GM08714 (cell line): ENCODE data around the gene PRAMEF8.
"Not testable (repeated sequence)": the region's sequence is repeated elsewhere in the genome, so short reads cannot be mapped to it uniquely, and the experiment has no call there.

Source experiments
- H3K4me3 ChIP-seq: fragments of 200-500 bp; sonication (Bioruptor generic); 2 replicates; pipeline ENCODE4 v1.5.1; 2014; ENCODE audit warnings: mild to moderate bottlenecking, low read length, inconsistent platforms

PRAMEF8 gene

DNA sequence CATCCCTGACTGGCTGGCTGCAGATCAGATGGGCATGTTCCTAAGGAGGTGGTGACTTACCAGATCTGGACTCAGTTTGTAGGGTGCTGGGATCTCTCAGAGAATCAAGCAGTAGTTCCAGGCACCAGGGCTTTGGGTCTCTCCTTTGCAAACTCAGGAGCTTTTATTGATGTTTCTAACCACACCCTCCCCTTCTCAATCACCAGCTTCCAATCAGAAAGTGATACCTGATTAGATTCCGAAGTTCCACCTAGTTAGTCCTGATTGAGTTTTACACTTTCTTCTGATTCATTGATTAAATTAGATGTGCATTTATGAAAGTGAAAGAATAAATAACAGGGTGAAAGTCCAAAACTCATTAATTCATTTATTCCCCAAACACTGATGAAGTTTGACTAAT is at the start of gene PRAMEF8:
Gene PRAMEF8 (minus strand): TSS at position 101 of the 400 bp plus-strand sequence. CDS start 1,046 bp downstream, outside the sequence.
- H3K4me3 ChIP-seq: not testable (repeated sequence)

DNA sequence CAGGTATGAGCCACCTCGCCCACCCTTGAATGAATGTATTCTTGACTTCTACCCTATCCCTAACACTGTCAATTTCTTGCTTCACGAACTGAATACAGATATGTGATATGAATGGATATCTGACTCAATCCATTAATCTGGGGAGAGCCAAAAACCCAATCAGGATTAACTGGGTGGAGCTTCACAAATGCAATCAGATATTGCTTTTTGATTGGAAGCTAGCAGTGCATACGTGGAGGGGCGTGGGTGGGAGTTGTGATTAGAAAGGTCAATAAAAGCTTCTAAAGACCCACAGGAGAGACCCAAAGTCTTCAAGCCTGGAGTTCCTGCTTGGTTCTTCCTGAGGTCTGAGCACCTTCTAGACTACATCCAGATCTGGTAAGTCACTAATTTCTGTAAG is 30.3 kb upstream of the PRAMEF8 start, which contains the start of gene PRAMEF15:
Gene PRAMEF15 (plus strand): TSS at position 301 of the 400 bp plus-strand sequence. CDS start 2,827 bp downstream, outside the sequence.
- not testable (repeated sequence) for H3K4me3 ChIP-seq

- not testable (repeated sequence) for H3K4me3 ChIP-seq
Observed at GRCh38 chr1:13303239-13303638, 18.3 kb upstream of the PRAMEF8 start, which contains the start of gene PRAMEF33. TSS of gene PRAMEF33 (plus strand) at chr1:13303539. CDS start at chr1:13305955, 2,416 bp downstream.

GRCh38 chr1:13302197-13302596 is 17.3 kb upstream of the PRAMEF8 start:
- H3K4me3 ChIP-seq: not testable (repeated sequence)

GRCh38 chr1:13298699-13299098 is 13.8 kb upstream of the PRAMEF8 start:
- not testable (repeated sequence) for H3K4me3 ChIP-seq

DNA sequence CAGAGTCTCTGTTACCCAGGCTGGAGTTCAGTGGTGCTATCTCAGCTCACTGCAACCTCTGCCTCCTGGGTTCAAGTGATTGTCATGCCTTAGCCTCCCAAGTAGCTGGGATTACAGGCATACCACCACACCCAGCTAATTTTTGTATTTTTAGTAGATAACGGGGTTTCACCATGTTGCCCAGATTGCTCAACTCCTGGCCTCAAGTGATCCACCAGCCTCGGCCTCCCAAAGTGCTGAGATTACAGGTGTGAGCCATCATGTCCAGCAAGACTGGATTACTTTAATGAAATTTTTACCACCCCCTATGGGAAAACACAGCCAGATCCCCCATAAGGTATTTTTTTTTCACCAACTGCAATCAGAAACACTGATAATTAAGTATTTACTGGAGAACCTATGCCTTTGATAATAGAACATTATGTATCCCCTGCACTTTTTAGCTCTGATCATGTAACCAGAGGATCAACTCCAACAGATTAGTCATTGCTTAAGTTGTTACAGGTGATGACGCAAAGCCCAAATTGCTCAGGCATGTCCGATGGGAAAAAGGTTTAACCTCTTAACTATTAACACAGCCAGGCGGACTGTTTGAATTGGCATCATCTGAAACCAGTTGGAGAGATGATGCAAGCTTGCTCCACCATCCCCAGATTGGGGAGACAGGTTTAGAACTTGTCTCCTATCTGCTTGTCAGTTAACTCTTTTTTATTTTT is 12.4 kb upstream of the PRAMEF8 start:
- H3K4me3 ChIP-seq: not testable (repeated sequence)

- H3K4me3 ChIP-seq: not testable (repeated sequence)
Observed at GRCh38 chr1:13289030-13289429, 4.1 kb upstream of the PRAMEF8 start.

- not testable (repeated sequence) for H3K4me3 ChIP-seq
Observed at GRCh38 chr1:13279617-13280016, 5.3 kb downstream of the PRAMEF8 start.

DNA sequence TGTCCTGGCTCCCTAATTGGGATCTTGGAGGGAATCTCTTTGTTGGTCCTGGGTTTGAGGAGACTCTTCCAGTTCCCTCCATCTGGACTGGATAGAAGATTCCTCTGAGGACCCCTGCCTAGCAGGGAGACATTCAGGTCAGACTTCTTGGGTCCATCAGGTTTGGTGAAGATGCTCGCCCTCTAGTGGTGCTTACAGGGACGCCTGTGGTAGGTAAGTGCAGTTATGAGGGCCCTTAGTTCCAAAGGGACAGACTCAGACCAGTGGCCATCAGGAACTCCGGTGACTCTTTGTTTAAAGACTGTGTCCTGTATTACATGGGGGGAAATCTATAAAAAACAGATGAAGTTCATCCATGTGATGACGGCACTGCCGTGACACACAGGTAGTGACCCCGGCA is 7.9 kb downstream of the PRAMEF8 start:
- not testable (repeated sequence) for H3K4me3 ChIP-seq

- not testable (repeated sequence) for H3K4me3 ChIP-seq
Observed at GRCh38 chr1:13265124-13265523, 19.8 kb downstream of the PRAMEF8 start.

DNA sequence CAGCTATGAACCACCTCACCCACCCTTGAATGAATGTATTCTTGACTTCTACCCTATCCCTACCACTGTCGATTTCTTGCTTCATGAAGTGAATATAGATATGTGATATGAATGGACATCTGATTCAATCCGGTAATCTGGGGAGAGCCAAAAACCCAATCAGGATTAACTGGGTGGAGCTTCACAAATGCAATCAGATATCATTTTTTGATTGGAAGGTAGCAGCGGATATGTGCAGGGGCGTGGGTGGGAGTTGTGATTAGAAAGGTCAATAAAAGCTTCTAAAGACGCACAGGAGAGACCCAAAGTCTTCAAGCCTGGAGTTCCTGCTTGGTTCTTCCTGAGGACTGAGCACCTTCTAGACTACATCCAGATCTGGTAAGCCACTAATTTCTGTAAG is 31.0 kb downstream of the PRAMEF8 start, which contains the start of gene PRAMEF5:
Gene PRAMEF5 (plus strand): TSS at position 301 of the 400 bp plus-strand sequence. CDS start 5,071 bp downstream, outside the sequence.
- not testable (repeated sequence) for H3K4me3 ChIP-seq

- H3K4me3 ChIP-seq: not testable (repeated sequence)
Observed at GRCh38 chr1:13247122-13247521, 37.8 kb downstream of the PRAMEF8 start.

DNA sequence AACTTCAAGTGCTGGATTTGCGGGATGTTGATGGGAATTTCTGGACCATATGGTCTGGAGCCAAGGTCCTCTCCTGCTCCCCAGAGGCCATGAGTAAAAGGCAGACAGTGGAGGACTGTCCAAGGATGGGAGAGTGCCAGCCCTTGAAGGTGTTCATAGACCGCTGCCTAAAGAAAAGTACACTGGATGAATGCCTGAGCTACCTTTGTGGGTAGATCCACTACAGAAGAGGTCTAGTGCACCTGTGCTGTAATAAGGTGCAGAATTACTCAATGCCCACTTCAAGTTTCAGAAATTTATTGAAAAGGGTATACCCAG is 38.4 kb downstream of the PRAMEF8 start:
- not testable (repeated sequence) for H3K4me3 ChIP-seq

GRCh38 chr1:13245841-13246553 is 38.9 kb downstream of the PRAMEF8 start:
- not testable (repeated sequence) for H3K4me3 ChIP-seq

- H3K4me3 ChIP-seq: not testable (repeated sequence)
Observed at GRCh38 chr1:13243536-13244263, 41.2 kb downstream of the PRAMEF8 start.

DNA sequence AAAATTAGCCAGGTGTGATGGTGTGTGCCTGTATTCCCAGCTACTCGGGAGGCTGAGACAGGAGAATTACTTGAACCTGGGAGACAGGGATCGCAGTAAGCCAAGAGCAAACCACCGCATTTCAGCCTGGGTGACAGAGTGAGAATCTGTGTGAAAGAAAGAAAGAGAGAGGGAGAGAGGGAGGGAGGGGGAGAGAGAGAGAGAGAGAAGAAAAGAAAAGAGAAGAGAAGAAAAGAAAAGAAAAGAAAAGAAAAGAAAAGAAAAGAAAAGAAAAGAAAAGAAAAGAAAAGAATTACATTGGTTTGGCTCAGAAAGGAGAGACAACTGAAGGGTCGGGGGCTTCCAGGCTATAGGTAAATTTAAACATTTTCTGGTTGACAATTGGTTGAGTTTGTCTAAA is 45.3 kb downstream of the PRAMEF8 start:
- not testable (repeated sequence) for H3K4me3 ChIP-seq

DNA sequence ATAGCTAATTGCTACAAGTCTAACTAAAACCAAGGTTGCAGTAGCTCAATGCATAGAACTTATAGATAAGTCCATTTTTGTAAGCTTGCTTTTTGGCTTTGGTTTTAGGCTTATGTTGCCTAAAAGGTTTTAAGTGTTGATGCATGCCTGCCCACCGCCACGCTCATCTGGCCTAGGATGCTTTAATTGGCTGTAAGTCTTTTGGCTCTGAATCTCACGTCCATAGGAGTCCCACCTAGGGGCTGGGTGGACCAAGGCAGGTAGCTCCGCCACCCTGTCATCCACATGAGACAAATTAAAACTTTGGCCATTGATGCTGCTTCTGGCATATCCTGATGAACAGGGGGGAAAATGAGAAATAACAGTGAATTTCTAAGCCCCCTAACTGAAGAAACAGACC is 47.4 kb downstream of the PRAMEF8 start:
- not testable (repeated sequence) for H3K4me3 ChIP-seq

DNA sequence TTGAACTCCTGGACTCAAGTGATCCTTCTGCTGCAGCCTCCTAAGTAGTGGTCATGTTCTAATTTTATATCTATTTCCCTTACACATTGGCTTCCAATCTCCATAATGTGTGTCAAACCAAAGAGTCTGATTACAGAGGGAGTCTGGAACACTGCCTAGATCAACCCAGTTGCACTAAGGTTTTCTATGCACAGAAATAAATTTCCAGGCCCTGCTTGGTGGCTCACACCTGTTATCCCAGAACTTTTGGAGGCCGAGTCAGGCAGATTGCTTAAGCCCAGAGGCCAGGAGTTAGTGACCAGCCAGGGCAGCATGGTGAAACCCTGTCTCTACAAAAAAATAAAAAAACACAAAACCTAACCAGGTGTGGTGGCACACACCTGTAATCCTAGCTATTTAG is 50.9 kb downstream of the PRAMEF8 start:
- H3K4me3 ChIP-seq: not testable (repeated sequence)

DNA sequence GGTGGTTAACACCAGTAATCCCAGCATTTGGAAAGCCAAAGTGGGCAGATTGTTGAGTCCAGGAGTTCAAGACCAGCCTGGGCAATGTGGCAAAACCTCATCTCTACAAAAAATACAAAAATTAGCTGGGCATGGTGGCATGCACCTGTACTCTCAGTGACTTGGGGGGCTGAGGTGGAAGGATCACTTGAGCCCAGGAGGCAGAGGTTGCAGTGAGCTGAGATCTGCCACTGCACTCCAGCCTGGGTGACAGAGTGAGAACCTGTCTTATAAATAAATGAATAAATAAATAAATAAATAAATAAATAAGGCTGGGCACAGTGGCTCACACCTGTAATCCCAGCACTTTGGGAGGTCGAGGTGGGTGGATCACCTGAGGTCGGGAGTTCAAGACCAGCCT is 52.9 kb downstream of the PRAMEF8 start:
- not testable (repeated sequence) for H3K4me3 ChIP-seq
